LNCaP clone FGC (cell line): ENCODE measurements around the gene ARHGDIG.

ENCODE experiments used
- DNase-seq: peaks from one replicate; pipeline ENCODE4 v3.0.0-alpha.2; 2011; ENCODE audit warnings: low read depth
- H3K4me3 ChIP-seq: 2 replicates; pipeline ENCODE4 v1.5.1; 2011; ENCODE audit warnings: mild to moderate bottlenecking, low read depth, low read length, control low read depth
- CTCF ChIP-seq: IDR thresholded peaks from 2 replicates; pipeline ENCODE4 v1.5.1; 2012; ENCODE audit warnings: mild to moderate bottlenecking; ENCODE audit not compliant: control insufficient read depth, insufficient read depth; ENCODE audit errors: extremely low read depth

ARHGDIG gene

GRCh38 chr16:275041-275641 lies 5.2 kb upstream of the ARHGDIG start:
- DNase-seq: no peak
- H3K4me3 ChIP-seq: peak overlapping the region; percentile 37
- no peak for TF ChIP-seq CTCF

DNA sequence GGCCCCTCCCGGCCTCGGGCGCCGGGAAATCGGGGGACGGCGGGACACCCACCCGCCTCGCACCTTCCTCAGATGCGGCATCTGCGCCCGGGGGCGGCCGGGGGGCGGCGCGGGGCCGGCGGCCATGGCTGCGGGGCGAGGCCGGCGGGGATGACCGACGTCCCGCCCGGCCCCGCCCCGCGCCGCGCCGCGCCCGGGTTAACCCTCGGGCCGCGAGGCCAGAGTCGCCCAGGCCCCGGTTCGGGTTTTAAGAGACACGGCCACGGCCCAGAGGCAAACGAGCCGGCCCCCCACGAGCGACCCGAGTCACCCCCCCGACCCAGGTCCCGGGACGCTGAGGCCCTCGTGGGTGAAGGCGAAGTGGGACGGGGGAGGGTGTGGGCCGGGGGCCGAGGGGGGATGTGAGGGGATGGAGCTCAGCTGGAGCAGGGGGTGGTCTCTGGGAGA lies 4.6 kb upstream of the ARHGDIG start, which contains the start of gene RGS11:
Gene RGS11, minus strand, starts transcription at position 159 of the 447 bp plus-strand sequence. Its CDS starts 33 bp downstream, at position 126.
- TF ChIP-seq CTCF: no peak
- H3K4me3 ChIP-seq: peak within 1 kb of the TSS; percentile 37
- no peak for DNase-seq

DNA sequence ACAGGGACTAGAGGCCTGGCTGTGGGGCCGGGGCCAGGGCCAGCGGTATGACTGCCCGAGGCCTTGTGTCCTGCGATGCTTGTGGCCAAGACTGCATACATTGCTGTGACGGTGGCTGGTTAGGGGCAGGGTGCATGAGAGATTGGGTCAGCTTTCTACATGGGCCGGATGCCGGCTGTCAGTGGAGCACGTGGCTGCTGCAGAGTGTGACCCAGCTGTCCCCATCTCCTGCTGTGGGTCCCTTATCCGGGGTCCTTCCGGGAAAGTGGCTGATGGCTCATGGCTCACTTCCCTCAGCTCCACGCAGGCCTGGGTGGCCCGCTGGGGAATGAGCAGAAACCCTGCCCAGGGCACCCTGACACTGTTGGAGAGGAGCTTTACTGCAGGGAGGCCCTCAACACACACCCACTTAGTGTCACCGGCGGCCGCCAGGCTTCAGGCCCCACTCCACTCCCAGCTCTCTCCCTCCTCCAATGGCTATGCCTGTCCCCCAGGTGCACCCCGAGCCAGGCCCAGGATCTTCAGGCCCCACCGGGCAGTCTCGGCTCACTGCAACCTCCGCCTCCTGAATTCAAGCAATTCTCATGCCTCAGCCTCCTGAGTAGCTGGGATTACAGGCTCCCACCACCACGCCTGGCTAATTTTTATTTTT lies 3.8 kb upstream of the ARHGDIG start:
- TF ChIP-seq CTCF: no peak
- no peak overlapping the region for H3K4me3 ChIP-seq
- DNase-seq: no peak

DNA sequence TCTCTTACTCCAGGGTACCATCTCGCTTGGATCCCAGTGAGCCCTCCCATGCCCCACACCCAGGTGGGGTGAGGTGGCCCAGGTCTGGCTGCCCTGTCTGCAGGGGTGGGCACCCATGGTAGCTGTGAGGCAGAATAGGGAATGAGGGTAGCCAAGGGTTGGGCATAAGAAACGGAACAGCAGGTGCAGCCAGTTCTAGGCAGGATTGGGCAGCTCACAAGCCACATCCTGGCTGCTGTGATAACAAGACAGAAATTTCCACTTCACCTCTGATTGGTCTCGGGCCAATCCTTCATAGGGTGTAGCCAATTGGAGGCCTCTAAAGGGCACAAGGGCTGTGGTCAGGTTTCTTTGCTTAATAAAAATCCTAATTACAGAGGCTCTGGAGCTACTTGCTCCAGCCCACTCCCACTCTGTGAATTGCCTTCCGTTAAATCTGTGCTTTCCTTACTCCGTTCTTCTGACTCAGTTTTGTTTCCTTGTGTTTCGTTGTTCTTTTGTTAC lies 1.5 kb upstream of the ARHGDIG start:
- peak; percentile 77 for DNase-seq
- no peak for TF ChIP-seq CTCF
- H3K4me3 ChIP-seq: no peak overlapping the region

DNA sequence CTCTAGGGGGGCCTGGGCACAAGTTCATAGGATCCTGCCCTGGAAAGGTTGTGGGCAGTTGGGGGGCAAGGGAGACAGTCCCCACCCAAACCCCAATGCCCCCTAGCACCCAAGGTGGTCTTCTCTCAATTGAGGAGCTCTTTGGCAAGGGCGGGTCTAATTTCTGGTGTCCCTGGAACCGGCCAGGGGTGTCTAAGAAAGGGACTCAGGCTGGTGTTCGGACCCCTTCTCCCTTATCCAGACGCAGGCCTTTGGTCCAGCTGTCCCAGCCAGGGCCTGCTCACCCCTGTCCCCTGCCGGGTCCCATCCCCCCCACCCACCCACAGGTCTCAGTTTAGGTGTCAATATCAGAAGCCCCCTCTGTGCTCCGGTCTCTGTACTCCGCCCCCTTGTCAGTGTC lies 860 bp upstream of the ARHGDIG start:
- TF ChIP-seq CTCF: no peak
- H3K4me3 ChIP-seq: no peak overlapping the region
- DNase-seq: no peak

DNA sequence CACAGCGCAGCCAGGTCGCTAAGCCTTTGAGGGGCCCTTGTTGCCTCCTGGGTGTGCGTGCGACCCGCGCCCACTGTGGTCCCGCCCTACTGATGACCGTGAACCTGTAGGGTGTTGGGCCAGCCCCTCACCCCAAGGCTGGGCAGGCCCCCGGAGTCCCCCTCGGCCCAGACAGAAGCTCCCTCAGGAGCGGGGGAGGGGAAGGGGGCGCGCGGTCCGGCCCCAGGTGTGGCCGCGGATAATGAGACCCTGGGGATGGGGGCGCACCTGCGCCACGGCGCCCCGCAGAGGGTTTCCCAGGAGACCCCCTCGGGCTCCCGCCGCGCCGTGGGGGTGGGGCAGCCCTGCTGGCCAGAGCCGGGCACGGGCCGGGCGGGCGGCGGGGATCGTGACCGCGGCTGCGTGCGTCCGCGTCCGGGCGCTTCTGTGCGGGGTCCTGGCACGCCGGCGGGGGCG lies 358 bp upstream of the ARHGDIG start:
- H3K4me3 ChIP-seq: peak overlapping the region; percentile 46
- no peak for DNase-seq
- TF ChIP-seq CTCF: no peak
